ENCODE measurements around the gene DSCAML1. TPM values are rescaled to one million over a fixed set of nuclear protein-coding genes. Genes with fewer than 3 reads are reported as not detected.

DSCAML1 gene
- total RNA-seq, 2 donors from 2014 or later = 0.67 to 1.3 TPM

- no peak for DNase-seq (ENCODE audit: low spot score)
- Histone ChIP-seq H3K27ac (no peak overlapping the region), H3K9me3 (no peaks in the 10 kb centered on the region), H3K27me3 (no peaks in the 10 kb centered on the region), H3K4me3 (no peak overlapping the region), H3K36me3 (no peaks in the 10 kb centered on the region), H3K4me1 (no peaks in the 10 kb centered on the region)
- TF ChIP-seq CTCF (IDR thresholded peaks at IDR 0.05) = no peak
Observed at GRCh38 chr11:117414724-117415123, 382.3 kb downstream of the DSCAML1 start.

- Histone ChIP-seq H3K9me3 (no peaks in the 10 kb centered on the region), H3K4me3 (no peak overlapping the region), H3K36me3 (peaks cover 5% of the 10 kb centered on the region), H3K27me3 (no peaks in the 10 kb centered on the region), H3K4me1 (no peaks in the 10 kb centered on the region), H3K27ac (no peak overlapping the region)
- TF ChIP-seq CTCF (IDR thresholded peaks at IDR 0.05) = no peak
- no peak for DNase-seq (ENCODE audit: low spot score)
Observed at GRCh38 chr11:117413616-117414015, 383.4 kb downstream of the DSCAML1 start.

- Histone ChIP-seq H3K36me3 (peaks cover 14% of the 10 kb centered on the region), H3K9me3 (no peaks in the 10 kb centered on the region), H3K4me1 (no peaks in the 10 kb centered on the region), H3K27me3 (no peaks in the 10 kb centered on the region), H3K4me3 (no peak overlapping the region), H3K27ac (no peak overlapping the region)
- TF ChIP-seq CTCF (IDR thresholded peaks at IDR 0.05) = no peak
- no peak for DNase-seq (ENCODE audit: low spot score)
Observed at GRCh38 chr11:117412653-117413275, 384.3 kb downstream of the DSCAML1 start.

DNA sequence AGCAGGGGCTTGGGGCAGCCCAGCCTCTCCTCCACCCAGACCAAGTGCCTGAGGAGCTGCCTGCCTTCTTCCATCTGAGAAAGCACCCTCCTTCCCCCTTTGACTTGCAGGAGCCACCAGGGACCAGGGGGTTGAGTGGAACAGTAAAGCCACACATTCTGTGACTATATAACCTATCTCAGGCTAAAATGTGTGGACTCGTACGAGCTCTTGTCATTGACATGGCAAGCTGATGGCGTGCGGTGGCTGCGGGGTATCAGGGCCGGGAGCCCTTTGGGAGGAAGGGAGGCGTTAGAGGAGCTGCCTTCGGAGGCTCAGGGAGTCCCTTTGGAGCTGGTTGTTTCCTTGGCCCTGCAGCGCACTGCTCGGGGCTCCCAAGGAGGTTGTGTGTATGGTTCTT, 384.8 kb downstream of the DSCAML1 start:
- H3K36me3 ChIP-seq = peaks cover 15% of the 10 kb centered on the region

GRCh38 chr11:117411736-117412135, 385.3 kb downstream of the DSCAML1 start:
- Histone ChIP-seq H3K27me3 (no peaks in the 10 kb centered on the region), H3K4me1 (no peaks in the 10 kb centered on the region), H3K4me3 (no peak overlapping the region), H3K36me3 (peaks cover 15% of the 10 kb centered on the region), H3K27ac (no peak overlapping the region), H3K9me3 (no peaks in the 10 kb centered on the region)
- TF ChIP-seq CTCF (IDR thresholded peaks at IDR 0.05) = no peak
- DNase-seq (ENCODE audit: low spot score) = no peak

More for the DNA sequence above, 384.8 kb downstream of the DSCAML1 start:
- no peak overlapping the region for H3K4me3 ChIP-seq
- no peaks in the 10 kb centered on the region for H3K9me3 ChIP-seq
- no peak for TF ChIP-seq CTCF (IDR thresholded peaks at IDR 0.05)
- H3K4me1 ChIP-seq = no peaks in the 10 kb centered on the region
- DNase-seq (ENCODE audit: low spot score) = no peak
- H3K27ac ChIP-seq = no peak overlapping the region
- no peaks in the 10 kb centered on the region for H3K27me3 ChIP-seq

Measured in right atrium auricular region (tissue), 2 donors.